GM18505 (cell line): ENCODE data around the gene ATG2A.
"Not testable (repeated sequence)": the region's sequence is repeated elsewhere in the genome, so short reads cannot be mapped to it uniquely, and the experiment has no call there.

Source experiments
- ATAC-seq: cut with Tn5 transposase; IDR thresholded peaks from one replicate; pipeline ENCODE4 v1.9.1; 2021; ENCODE audit not compliant: unreplicated experiment
- POLR2A ChIP-seq: IDR thresholded peaks from 4 replicates; pipeline ENCODE4 v1.6.1; 2011; ENCODE audit warnings: borderline replicate concordance; ENCODE audit not compliant: insufficient read depth, insufficient read length; ENCODE audit errors: extremely low read depth

Gene ATG2A

DNA sequence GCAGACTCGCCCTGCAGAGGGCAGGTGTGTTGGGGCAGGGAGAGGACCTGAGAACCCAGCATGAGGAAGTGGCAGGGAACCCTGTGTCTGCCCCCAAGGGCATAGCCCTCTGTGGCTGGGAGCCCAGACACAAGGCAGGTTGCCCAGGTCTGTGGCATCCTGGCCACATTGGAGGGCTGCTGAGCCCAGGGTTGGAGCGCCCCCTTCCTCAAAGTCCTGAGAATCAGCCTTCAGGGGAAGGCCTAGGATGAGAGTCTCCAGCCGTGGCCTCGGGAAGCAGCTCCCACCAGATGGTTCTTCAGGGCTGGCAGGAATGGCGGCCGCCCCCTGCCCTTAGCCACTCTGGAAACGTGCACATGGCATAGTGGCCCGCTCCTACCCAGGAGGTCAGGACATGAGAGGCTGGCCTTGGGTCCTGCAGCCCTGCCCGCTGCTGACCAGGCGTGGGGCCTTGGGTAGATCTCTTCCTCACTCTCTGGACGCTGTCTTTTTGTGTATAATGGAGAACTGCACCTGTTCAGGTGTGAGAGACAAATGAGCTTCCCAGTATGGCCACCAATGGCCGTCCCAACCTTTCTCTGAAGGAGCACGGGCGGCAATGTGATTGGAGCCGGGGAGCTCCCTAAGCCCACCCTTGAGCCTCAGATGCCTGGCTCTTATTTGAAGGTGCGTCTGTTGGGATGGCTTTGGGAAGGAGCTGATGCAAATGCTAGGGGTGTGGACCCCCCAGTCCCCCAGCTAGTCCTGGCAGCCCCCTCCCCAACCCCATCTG is 68.0 kb downstream of the ATG2A start:
- ATAC-seq = no peak
- no peak for TF ChIP-seq POLR2A

GRCh38 chr11:64848214-64848825 is 68.7 kb downstream of the ATG2A start:
- TF ChIP-seq POLR2A = no peak
- ATAC-seq = no peak

GRCh38 chr11:64846998-64847666 is 69.9 kb downstream of the ATG2A start:
- no peak for ATAC-seq

GRCh38 chr11:64845776-64846129 is 71.3 kb downstream of the ATG2A start:
- ATAC-seq = not testable (repeated sequence)

More at GRCh38 chr11:64846998-64847666, 69.9 kb downstream of the ATG2A start:
- no peak for TF ChIP-seq POLR2A

GRCh38 chr11:64845129-64845775 is 71.8 kb downstream of the ATG2A start:
- no peak for TF ChIP-seq POLR2A
- ATAC-seq = no peak
